SKM-1 treated with dmso at 0.1 percent for 144 hours (cell line): ENCODE measurements around the gene KIF6.

ENCODE experiments used
- DNase-seq: peaks from one replicate; lab custom pipeline; 2025; ENCODE audit not compliant: unreplicated experiment; lab: John Stamatoyannopoulos, UW

The KIF6 gene

DNA sequence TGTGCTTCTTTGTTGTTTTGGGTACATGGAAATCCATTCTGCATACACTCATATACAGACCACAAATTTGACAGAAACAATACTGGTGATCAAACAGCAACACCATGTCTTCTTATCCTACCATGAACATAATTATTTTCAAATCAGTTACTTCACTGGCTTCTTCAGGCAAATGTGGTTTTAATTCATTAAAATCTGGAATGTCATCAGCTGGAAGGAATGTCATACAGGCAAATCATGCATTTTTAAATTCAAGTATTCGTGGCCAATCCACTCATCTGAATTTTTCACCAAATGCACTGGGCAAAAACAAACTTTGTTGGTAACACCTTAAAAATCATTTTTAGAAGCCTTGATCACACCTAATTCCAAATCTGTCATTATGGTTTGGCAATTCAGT lies 59.3 kb downstream of the KIF6 start:
- DNase-seq: no peak

DNA sequence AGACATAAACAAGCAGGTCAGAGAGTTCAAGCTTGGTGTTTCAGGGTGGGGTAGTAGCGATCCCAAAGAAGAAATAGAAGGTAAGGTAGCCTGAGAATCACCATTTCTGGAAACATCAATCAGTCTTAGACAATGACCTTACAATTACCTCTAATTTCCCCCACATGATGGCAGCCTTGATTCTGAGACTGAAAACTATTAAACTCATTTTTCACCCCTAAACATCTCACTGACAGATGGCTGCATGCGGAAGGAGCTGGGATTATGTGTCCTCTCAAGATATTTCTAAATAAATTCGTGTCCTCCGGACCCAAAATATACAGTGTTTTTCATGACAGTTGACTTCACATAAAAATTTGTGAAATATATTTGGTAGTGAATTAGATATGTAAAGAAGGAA lies 61.0 kb downstream of the KIF6 start:
- DNase-seq: no peak

GRCh38 chr6:39657355-39658135 lies 67.7 kb downstream of the KIF6 start:
- no peak for DNase-seq

GRCh38 chr6:39654121-39654520 lies 71.1 kb downstream of the KIF6 start:
- DNase-seq: no peak

DNA sequence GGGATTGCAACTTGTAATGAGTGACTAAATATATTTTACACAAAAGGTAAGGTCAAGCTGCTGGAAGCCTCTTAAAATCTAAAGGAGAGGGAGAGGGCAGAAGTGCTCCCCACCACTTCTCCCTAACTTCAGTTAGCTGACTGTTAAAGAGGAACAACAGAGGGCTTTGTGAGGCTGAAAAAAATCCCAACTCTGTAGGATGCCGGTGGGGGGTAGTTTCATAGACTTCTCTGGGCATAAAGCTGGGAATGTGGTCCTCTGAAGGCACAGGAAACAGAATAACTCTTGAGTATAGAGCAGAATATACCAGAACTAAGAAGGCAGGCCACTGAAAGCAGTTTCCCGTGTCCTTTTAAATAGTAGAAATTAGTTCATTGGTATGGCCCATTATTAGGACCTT lies 71.6 kb downstream of the KIF6 start:
- DNase-seq: no peak

DNA sequence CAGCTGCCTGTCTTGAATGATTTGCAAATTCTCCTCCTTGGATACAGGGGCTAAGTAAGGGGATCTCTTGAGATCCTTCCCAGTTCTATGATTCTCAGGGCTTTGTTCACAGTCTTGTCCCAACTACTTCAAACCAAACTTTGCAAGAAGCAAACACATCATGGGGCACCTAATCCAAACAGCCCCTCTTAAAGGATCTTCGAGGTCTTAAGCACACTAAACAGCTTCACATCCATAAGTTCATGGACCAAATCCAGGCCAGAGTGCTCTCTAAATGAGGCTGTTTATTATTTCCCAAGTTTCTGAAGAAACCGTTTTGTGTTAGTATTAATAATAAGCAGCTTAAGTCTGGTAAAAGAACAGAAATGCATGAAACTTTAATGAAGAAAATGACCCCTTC lies 75.2 kb downstream of the KIF6 start:
- no peak for DNase-seq

DNA sequence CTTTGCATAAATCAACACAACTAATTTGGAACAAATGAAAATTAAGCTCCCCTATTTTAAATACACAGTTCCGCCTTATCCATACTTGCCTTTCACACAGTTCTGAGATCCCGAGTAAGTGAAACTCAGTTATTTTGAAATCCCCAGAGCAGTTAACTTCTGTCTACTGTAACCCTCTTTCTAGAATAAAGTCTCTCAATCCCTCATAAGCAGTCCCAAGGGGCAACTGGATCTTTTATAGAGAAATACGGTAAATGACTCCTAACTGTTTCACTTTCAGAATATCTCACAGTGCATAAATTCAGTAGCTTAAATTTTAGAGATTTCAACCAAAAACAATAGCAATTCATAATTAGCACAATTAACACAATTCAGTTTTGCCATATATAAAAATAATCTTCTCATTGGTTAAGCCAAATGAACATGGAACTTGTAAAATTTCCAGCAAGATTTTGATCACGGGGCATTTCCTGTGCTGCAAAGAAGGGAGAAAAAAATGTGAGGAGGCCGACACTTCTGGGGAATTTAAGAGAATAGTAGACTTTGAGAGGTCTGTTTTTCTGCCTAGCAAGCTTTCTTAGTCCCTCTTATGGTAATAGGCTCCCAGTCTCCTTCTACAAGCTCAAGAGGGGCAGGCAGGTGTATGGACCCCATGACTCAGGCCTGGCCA lies 78.3 kb downstream of the KIF6 start:
- no peak for DNase-seq

DNA sequence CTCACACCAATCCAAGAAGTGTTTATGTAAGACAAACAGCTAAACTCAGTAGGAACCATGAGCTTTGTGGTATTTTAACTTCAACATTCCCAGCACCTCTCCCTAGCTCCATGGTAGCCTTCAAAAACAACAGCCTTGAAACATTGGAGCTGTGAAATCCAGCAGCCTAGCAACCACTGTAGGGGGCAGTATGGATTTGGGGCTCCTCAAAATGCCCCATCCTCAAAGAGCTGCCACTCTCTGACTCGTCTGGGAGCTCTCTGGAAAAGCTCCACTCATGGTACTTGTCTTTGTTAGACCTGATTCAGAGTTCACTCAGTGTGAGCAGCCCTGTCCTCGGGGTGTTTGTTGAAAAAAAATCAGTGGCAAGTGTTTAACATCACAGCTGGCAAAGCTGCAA lies 82.9 kb downstream of the KIF6 start:
- no peak for DNase-seq

GRCh38 chr6:39638126-39638822 lies 86.9 kb downstream of the KIF6 start:
- DNase-seq: no peak

DNA sequence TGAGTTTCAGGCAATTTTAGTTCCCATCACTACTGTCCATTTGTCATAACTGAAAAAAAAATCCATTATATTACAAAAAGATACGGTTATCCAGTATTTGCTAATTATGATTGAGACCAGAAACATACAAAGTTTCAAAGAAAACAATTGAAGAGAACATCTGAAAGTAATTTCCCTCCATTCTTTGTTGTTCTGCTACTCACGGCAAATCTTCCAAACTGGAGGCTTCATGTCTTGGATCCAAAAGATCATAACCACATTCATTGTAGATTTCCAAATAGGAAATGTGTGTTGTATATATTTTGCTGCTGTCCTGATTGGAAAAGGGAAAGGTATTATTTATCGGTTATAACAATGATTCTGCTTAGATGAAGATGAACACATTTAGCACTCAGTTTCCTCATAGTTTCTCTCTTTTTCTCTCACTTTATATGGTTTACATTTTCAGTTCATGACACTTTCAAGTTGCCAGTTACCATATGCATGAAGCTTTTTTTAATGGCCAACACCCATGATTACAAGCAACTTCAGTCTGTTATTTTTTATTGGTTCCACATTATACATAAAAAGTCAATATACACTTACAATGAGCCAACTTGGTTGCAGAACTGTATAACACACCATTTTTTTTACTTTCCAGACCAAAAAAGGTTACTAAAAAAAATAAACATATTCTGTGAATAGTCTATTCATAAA lies 90.4 kb downstream of the KIF6 start:
- no peak for DNase-seq

GRCh38 chr6:39625209-39625608 lies 100.0 kb downstream of the KIF6 start:
- no peak for DNase-seq

GRCh38 chr6:39623750-39624149 lies 101.5 kb downstream of the KIF6 start:
- DNase-seq: no peak

- DNase-seq: no peak
Measured at GRCh38 chr6:39617520-39617919, 107.7 kb downstream of the KIF6 start.

DNA sequence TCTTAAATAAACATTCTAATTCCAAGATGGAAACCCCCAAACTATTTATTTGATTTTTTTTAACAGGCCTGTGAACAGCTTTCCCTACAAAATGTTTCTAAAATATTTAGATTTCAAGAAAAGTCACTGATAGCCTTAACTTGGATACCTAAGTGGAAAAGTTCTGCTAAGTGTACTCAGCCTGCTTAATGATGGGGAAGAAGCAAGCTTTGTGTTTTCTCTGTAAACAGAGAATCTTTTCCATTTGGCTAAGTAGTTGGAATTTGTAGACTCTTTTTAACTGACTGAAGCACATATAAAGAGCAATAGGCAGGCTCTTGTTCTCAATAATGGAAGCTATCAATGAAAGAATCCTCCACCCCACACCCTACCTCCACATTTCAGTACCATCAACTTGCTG lies 108.2 kb downstream of the KIF6 start:
- DNase-seq: no peak

- no peak for DNase-seq
Measured at GRCh38 chr6:39615622-39616021, 109.6 kb downstream of the KIF6 start.

DNA sequence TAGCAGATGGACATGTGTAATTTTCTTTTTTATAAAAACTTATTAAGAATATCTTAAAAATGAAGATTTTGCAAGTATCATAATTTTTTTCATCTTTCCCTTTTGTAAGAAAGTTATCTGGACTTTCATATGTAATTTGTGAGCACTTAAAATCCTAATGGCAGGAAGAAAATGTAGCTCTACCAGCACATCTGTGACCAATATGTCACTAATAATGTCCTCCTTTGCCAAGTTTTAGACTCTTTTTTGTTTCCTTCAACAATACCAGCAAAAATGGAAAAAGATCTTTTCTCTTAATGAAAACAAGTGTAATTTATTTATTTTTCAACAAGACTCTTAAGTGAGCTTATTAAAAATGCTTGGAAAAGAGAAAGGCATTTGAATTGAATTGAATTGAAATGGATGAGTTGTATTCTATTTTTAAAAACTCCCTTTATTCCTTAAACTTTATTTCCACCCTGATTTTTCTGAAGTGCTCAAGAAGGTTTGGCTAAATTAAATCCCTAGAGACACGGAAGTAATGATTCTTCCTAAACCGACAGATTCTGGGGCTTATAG lies 110.7 kb downstream of the KIF6 start:
- DNase-seq: no peak

GRCh38 chr6:39610221-39610620 lies 115.0 kb downstream of the KIF6 start:
- no peak for DNase-seq

- no peak for DNase-seq
Measured at GRCh38 chr6:39608652-39609345, 116.4 kb downstream of the KIF6 start.

DNA sequence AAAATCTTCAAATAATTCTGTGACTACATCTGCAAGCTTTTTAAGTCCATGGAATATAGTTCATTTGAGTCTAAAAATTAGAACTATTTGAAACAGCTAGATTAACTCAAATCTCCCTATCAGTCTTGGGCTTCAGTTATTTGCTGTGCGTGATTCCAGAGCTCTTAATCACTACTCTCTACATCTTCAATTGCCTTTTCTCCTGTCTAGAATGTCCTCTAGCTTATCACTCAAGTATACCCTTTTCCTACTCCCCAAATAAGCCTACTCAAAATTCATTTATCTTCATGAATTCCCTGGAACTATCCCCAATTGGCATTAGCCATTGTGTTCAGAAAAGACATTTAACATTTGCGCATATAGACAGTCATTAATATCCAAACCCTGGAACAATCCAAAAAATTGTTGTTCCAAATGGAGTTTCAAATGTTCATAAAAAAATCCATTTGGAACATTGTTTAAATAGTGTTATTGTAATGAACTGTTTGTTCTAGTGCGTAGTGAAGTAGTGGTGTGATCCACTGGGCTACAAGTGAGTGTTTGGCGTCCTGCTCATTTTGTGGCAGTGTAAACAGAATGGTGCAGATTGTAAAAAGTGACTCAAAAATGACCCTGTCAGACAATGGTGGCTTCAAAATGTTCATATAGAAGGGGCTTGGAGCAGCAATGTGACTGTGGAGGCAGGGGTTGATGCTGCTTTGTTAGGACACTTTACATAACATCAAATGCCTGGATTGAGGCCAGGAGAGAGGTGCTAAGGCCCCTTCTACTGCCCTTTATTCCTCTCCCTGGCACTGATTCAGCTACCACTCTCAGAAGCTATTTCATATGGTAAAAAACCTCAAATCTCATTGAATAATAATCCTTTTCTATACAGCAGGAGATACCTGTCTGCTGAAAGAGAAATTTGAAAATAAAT lies 122.3 kb downstream of the KIF6 start:
- DNase-seq: no peak

GRCh38 chr6:39599973-39600372 lies 125.2 kb downstream of the KIF6 start:
- DNase-seq: no peak
